Dedifferentiated amniotic fluid mesenchymal stem cell (primary cell): ENCODE results near the gene NIM1K.
"Not testable (repeated sequence)": the region's sequence is repeated elsewhere in the genome, so short reads cannot be mapped to it uniquely, and the experiment has no call there.

Source experiments
- DNase-seq: peaks from one replicate; pipeline ENCODE4 v3.0.0-alpha.2; 2016; ENCODE audit errors: extremely low spot score

The NIM1K gene

DNA sequence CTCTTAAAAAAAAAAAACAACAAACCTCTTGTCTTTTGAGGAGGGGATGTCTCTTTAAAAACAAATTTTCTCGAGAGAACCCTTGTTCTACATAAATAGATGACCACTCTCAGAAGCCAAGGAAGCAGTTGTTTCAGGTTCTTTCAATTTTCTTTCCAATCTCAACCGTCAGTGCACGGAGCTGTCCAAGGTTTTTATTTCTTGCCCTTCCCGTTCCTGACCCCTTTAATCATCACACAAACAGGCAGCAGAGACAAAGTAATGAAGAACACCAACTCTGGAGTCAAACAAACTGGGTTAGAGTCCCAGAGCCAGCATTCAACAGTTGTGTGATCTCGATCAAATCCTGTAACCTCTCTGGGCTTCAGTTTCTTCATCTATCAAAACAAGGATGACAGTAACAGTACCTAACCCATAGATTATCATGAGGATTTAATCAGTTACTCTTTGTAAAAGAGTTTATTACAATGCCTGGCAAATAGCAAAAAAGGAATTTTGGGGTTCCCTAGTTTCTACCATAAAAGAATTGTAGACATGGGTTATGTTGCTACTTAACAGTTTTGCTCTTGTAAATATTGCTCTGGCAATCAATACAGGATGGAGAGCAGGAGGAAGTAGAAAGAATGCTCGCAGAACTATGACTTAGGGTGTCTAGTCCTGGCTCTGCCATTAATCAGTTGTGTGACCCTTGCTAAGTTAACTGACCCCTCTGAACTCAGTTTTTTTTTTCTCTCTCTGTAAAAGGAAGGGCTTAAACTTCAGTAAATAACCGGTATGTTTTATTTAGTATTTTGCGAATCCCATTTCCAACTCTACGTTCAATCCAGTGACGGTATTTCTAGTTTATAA is 1.0 kb upstream of the NIM1K start:
- DNase-seq: peak; percentile 26

DNA sequence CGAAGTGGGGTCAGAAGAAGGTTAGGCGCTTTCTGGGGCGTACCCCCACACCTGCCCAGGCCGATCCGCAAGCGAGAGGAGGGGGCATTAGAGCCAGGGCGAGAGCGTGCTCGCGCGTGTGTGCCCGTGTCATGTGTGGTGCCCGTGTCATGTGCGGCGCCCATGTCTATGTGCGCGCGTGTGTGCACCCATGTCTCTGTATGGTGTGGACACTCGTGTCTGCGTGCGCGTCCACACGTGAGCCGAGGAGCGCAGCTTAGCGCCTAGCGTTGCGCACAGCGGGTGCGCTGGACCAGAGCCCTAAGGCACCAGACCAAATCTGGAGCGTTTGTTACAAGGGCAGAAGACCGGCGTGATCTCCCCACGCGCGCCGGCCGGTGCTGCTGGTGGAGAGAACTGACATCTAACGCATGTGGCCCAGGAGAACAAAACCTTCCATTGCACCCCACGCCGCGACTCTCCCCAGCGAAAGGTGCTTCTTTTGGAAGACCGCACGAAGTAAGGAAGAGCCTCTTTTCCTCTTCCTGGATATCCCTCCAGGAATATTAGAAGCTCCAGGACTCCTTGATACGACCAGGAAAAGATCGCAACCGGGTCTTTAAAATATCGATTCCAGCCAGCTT is 644 bp downstream of the NIM1K start:
- no peak for DNase-seq

DNA sequence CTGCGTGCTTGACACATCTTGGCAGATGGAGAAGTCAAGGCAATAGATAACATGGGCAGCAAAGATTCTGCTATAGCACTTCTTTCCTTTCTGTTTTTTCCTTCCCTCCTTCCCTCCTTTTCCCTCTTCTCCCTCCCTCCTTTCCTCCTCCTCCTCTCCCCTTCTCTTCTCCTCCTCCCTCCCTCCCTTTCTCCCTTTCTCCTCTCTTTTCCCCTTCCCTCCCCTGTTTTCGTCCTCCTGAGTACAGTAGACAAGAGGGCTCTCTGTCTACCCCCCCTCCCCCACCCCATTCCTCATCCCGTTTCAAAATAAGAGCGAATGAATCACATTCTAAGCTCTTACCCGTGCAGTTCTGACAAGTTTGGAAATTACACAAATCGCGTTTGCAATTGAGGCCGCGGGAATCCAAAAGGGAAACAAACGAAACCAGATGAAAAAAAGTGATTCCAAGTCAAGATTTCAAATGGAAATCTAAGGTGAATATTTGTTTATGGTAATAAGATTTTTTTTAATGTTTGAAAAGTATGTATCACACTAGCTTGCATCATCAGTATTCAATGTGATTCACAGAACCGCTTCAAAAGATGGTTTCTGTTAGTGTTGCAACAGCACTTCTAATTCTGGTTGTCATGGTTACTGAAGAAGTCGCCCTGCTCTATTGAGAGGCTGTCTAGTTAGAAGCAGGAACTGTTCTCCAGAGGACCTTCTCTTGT is 1.3 kb downstream of the NIM1K start:
- DNase-seq: peak; percentile 96

DNA sequence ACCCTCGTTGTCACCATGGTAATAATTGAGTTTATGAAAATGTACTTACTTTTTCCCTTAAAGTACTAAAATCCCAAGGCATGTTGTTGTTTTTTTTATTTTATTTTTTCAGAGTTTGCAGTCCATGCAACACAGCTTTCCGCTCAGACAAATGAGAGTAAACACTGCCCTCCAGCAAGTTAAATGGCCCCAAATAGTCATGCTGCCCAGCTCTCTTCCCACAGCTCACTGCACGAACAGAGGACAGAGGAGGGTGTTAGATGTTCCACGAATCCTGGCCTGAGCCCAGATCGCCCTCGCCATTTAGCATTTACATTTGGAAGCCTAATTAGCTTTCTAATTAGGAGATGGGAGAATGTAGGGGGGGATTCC is 1.9 kb downstream of the NIM1K start:
- DNase-seq: peak; percentile 56

DNA sequence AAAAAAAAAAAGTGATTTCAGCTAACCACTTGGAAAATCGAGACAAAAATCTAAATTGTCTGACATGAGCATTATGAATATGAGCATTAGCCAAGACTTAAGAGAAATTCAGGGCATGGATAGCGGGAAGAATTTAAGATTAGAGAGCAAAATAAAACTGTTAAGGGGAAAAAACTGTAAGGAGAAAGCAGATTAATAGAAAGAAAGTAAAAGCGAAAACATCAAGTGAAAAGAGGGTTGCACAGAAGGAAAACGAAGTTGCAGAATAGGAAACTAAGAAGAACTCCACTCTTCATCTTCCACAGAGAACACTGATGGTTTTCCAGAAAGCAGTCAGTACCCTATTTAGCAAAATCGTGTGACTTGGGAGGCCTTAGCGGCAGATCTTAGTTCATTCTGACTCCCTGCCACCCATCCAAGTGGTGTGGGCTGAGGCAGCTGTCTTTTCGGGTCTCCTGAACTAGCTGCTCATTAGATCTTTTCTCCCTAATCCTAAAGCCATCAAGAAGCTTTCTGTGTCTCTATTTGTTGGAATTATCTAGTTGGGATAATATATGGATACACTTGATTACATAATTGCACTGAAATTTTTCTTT is 3.7 kb downstream of the NIM1K start:
- no peak for DNase-seq

DNA sequence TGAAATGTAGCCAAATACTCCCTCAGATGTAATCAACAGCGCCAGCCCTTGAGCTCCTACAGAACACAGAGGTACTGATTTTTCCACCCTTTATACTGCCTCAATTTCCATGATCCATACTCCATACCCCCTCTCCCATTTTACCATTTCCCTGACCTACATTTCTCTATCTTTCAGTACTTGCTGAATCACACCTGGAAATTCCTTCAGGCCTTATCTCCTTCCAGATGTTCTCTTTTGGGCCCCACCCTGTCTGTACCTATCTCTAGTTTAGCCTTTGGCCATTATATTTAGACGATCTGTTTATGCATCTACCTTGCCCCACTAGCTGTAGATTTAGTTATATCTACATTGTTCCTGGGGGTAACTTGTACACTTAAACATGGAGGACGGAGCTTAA is 5.5 kb downstream of the NIM1K start:
- no peak for DNase-seq

DNA sequence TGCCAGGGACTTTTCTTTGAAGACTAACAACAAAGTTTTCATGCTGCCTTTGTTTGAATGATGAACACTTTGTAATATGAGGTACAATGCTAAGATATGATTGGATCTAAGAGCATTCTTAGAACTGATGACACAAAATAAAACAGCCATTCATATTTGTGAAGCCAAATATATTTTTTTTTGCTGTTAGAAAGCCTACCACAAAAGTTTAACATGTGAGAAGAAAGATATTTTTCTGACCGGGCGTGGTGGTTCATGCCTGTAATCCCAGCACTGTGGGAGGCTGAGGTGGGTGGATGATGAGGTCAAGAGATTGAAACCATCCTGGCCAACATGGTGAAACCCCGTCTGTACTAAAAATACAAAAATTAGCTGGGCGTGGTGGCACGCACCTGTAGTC is 9.4 kb downstream of the NIM1K start:
- DNase-seq: not testable (repeated sequence)

DNA sequence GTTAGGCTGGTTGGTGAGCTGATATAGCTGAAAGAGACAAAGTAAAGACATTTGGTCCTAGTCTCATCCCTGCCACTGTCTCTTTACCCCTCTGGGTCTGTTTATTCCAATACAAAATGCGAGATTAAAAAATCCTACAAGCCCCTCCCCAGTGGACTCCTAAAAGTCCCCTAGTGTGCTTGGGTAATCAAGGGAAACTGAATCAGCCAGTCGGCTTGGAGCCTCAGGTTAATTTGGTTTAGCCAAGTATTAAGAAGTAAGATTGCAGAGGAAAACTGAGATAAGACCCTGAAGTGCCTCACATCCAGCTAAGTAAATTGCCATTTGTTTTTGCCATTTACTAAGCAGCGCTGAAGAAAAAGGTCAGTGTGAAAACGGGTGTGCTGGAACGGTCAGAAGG is 10.4 kb downstream of the NIM1K start:
- no peak for DNase-seq

DNA sequence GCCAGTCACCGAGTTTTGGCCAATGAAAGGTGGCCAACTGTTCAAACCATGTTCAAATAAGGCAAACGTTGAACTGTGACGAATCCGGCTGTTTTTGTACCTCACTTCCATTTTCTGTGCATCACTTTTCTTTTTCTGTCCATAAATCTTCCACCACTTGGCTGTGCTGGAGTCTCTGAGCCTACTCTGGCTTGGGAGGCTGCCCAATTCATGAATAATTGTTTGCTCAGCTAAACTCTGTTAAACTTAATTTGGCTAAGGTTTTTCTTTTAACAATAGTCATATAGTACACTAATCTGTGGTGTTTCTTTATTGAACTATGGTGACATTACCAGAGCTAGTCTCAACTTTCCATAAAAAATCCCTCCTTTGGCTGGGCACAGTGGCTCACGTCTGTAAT is 11.3 kb downstream of the NIM1K start:
- DNase-seq: no peak

DNA sequence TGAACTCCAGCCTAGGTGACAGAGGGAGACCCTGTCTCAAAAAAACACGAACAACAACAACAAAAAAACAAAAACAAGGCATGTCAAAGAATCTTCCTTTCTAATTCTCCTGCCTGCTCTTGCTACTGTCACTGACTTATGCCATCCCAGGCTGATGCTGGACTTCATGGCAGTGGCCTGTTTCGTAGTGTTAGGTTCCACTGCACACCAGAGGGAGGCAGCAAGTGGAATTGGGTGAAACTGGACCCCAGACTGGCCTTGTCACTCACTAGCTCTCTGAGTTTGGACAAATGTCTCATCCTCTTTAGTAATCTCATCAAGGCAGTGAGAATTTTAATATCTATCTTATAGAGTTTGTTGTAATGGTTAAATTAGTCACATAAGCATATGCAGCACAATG is 12.9 kb downstream of the NIM1K start:
- DNase-seq: no peak

DNA sequence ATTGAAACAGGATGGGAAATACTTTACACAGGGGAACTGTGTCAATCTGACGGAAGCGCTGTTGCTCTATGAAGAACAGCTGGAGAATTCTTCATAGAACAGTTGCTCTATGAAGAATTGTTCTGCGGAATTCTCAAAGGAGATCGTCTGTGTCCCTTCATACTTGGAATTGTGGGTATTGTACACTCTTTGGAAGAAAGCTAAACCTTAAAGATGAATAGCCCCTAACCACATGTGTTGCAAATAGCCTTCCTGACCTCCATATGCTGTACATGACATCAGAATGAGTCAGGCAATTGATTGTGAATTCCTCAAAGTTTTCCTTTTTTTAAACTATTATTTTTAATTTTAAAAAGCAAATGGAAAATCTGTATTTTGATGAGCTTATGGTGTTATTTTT is 15.6 kb downstream of the NIM1K start:
- DNase-seq: no peak

DNA sequence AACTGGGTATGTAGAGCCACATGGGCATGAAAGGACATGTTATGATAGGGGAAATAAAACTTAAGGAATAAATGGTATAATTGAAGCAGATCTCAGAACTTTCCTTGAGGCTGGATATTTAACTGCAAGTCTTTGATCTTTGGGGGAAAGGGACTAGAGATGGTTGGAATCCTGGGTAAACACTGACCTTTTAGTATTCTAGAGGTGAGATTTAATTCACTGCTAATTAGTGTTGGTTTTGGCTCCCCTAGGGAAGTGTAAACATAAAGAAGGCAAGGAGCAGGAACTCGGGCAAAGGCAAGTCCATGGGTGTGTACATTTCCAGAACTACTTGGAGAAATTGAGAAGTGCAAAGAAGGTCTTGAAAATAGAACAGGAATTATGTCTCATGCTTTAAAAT is 16.6 kb downstream of the NIM1K start:
- no peak for DNase-seq

DNA sequence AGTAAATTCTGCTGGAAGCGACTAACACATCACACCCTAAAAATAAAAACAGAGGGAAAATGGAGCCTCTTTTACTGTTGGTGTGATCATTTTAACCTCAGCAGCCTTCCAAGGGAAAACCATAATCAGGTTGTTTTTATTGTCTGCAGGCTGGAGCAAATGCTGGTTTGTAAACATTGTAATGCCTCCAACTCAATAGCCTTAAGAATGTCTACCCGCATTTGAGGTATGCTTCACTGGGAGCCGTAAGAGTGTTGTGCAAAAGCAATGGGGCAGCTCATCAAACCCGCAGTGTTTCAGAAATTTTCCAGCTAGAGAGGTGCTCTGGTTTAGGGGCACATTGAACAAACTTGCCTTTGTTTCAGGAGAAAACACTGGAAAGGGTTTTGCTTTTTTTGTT is 17.0 kb downstream of the NIM1K start:
- DNase-seq: no peak

DNA sequence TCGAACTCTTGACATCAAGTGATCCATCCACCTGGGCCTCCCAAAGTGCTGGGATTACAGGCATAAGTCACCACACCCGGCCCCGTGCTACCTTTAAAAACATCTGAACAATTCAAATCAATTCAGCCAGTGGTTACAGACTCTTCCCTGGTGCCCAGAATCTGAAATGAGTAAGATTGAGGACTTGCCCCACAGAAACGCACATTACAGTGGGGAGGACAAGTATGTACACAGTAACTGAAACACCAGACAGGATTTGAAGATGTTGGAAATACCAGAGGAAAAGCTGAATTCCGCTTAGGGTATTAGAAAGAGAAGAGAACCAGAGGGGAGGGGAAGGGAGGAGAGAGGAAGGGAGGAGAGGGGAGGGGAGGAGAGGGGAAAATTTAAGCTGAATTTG is 17.8 kb downstream of the NIM1K start:
- DNase-seq: no peak

DNA sequence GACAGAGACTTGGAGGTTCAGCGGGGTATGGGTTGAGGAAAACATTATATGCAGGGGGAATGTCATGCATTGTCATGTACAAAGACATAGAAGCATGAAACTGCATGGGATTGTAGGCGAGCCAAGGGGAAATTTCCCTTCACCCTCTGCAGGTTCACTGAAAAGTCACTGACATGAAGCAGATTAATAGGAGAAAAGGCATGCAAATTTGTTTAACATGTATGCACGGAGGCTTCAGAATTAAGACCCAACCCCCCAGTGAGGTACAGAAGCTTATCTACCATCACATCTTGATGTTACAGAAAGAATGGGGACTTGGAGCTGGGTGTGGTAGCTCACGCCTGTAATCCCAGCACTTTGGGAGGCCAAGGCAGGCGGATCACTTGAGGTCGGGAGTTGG is 18.5 kb downstream of the NIM1K start:
- no peak for DNase-seq

DNA sequence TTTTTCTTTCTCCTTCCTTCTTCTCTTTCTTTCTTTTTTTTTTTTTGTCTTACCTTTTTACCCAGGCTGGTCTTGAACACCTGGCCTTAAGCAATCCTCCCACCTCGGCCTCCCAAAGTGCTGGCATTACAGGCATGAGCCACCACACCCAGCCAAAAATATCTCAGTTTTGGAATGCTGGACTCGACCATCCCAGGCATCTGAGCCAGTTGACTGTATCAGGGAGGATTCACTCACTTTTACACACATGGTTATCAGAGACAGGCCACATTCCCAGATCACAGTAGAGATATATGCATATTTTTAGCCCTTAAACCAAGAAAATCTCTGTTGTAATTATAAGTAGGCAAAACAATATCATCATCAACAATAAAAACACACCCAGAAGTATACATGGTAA is 21.9 kb downstream of the NIM1K start:
- DNase-seq: no peak

DNA sequence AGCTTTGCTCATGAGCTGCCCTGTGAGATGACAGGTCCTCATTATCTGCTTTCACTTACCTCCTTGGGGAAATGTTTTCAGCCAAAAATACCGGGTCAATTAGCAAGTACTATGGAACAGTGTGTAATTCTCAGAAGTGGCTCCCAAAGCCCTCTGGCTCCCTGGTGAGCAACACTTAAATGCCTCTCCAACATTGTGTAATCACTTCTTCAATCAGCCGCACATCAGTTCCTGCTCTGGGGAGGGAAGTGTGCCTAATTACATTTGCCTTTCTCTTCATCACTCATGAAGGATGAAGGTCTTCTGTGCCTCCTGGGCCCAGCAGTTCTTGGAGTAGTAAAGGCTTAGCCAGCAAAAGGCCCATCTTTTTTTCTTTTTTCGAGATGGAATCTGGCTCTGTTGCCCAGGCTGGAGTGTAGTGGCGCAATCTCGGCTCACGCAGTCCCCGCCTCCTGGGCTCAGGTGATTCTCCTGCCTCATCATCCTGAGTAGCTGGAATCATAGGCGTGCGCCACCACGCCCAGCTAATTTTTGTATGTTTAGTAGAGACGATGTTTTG is 23.1 kb downstream of the NIM1K start:
- DNase-seq: no peak

DNA sequence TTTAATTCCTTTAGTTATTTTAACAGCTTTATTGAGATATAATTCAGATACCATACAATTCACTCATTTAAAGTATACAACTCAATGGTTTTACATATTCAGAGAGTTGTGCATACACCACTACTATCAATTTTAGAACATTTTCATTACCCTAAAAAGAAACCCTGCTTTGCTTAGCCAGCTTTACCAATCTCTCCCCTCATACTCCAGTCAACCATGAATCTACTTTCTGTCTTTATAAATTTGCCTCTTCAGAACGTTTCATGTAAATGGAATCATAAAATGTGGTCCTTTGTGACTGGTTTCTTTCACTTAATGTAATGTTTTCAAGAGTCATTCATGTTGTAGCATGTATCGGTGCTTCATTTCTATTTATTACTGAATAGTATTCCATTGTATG is 24.9 kb downstream of the NIM1K start:
- no peak for DNase-seq

DNA sequence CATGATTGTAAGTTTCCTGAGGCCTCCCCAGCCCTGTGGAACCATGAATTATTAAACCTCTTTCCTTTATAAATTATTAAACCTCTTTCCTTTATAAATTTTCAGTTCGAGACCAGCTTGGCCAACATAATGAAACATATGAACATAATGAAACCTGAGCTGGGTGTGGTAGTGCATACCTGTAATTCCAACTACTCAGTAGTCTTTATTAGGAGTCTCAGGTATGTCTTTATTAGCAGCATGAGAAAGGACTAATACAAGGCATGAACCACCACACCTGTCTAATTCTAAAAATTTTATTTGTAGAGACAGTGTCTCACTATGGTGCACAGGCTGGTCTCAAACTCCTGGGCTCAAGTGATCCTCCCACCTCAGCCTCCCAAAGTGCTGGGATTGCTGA is 27.1 kb downstream of the NIM1K start:
- no peak for DNase-seq

DNA sequence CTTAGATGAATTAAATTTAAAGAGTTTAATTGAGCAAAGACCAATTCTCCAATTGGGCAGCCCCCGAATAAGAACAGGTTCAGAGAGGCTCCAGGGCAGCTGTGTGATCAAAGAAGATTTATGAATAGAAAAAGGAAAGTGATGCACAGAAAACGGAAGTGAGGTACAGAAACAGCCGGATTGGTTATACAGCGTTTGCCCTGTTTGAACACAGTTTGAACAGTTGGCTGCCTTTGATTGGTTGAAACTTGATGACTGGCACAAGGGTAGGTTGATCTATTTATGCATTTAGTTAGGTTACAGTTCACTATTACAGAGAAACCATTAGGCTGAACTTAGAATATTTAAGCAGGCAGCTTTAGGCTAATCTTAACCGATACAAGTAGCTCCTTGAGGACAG is 29.5 kb downstream of the NIM1K start:
- DNase-seq: no peak

DNA sequence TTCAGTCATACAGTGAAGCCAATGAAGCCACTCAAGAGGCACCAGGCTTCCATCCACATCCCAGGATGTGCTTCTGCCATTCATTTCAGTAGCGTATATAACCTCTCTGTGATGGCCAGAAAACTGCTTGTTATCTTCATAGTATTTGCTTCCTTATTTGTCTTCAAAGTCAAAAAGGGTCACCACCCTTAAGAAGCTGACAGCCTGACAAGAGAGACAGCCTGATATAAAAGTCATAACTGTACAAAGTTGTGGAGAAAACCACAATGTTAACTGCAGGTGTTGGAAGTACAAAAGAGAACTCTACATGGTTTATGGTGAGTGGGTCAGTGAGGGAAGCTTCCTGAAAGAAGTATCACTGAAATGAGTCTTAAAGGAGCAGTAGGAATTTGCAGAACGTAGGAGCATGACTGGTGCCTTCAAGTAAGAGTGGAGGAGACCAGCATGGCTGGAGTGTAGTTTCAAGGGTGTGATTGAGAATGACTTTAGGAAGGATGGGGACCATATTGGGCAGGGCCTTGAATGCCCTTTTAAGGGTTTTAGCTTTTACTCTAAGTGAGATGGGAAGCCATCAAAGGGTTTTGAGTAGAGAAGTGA is 33.7 kb downstream of the NIM1K start:
- no peak for DNase-seq

DNA sequence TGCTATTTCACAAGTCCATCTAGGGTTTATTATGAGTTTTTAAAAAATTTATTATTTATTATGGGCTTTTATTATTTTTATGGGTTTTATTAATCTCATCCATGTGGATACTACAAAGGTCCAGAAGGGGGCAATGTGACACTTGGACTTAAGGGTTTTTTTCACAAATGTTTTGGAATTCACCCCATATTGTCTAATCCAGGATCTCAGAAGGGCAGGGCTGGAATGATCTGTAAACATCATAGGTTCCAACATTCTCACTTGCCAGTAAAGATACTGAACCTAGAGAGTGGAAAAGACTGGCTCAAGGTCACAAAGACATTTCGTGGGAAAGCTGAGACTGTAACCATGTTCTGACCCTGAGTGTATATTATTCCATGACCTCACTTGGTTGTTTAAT is 35.6 kb downstream of the NIM1K start:
- DNase-seq: no peak
